GM19238 (cell line): Measurements from ENCODE around the gene STK32C.

Source experiments
- DNase-seq: peaks from one replicate; pipeline ENCODE4 v3.0.0; 2011; ENCODE audit warnings: low spot score; ENCODE audit not compliant: insufficient read length

The STK32C gene

GRCh38 chr10:132249226-132249724, 58.5 kb downstream of the STK32C start:
- DNase-seq, result no peak

- DNase-seq, result peak; percentile 58
These were observed 59.1 kb downstream of the STK32C start for GRCh38 chr10:132248455-132249225.

DNA sequence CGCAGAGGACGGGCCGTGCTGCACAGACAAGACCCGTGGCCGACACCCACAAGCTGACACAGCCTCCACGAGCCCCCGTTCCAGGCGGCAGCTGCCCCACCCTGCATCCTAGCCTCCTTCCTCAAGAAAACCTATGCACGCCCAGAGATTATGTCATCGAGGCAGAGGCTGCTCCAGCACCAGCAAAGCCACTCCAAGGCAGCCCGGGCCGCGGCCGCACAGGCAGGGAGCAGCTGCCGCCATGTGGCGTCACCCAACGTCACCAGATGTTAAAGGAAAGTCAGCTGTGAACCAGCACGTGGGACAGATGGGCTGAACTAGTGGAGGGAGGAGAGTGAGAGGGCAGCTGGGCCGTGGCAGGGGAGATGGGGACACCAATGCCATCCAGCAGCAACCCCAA, 59.8 kb downstream of the STK32C start:
- DNase-seq, result no peak

- DNase-seq, result no peak
These were observed 61.5 kb downstream of the STK32C start for GRCh38 chr10:132246296-132246695.

DNA sequence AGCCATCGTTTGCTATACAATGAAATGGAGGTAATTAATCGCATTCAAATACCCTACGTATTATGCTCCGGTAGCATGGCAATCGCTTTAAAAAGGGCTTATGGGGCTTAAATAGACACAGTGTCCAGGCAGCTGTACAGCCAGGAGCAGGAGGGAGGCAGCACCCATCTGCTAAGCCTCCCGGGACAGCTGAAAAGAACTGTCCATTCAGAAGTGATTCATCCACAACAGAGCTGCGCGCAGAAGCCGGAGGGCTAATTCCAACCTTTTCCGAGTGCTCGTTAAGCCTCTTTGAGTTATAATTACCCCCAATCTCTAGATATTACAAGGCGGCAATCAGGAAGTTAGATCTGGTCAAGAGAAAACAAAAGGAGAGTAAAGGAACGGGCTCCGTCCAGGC, 62.7 kb downstream of the STK32C start:
- DNase-seq, result no peak

- DNase-seq, result no peak
These were observed 64.1 kb downstream of the STK32C start for GRCh38 chr10:132243626-132244025.

GRCh38 chr10:132243141-132243540, 64.6 kb downstream of the STK32C start:
- DNase-seq, result no peak

- DNase-seq, result no peak
These were observed 65.5 kb downstream of the STK32C start for GRCh38 chr10:132242103-132242840.

- no peak for DNase-seq
These were observed 66.3 kb downstream of the STK32C start for GRCh38 chr10:132241496-132241895.

DNA sequence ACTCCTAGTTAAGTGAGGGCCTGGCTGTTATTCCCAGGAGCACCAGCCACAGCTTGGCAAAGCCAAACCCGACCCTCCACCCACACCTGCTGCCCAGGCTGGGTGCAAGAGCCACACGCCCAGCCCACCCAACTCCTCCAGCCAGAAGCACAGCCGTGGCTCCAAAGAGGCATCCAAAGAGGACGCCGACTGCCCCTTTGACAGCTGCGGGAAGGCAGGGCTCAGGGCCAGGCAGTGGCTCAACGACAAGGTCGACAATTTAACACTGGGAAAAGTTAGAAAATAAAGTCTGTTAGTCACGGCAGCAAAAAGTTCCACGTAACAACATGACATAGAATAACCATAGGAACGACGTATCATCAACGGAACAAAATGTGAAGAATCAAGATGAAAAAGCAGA, 66.7 kb downstream of the STK32C start:
- no peak for DNase-seq

- no peak for DNase-seq
These were observed 67.2 kb downstream of the STK32C start for GRCh38 chr10:132240581-132240980.

GRCh38 chr10:132240156-132240555, 67.6 kb downstream of the STK32C start:
- DNase-seq, result no peak

GRCh38 chr10:132239126-132240031, 68.4 kb downstream of the STK32C start:
- no peak for DNase-seq

GRCh38 chr10:132238371-132239125, 69.2 kb downstream of the STK32C start:
- DNase-seq, result no peak

DNA sequence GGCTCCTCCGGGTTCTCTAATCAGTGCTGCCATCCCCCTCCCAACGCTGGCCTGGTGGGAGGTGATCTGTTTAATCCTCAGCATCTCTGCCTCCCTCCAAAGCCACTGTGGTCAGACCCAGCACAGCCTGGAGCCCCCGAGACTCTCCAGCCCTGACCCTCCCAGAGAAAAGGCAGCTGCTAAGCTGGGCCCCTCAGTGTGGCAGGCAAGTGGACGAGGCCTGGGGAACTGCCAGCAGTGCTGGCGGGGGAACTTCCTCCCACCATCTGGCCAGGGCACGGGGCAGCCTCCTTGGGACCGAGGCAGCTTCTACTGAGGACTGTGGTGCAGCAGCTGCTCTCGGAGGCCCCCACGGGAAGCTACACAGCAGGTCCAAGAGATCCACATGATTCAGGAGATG, 69.9 kb downstream of the STK32C start:
- no peak for DNase-seq

- DNase-seq, result no peak
These were observed 70.4 kb downstream of the STK32C start for GRCh38 chr10:132237396-132237795.

DNA sequence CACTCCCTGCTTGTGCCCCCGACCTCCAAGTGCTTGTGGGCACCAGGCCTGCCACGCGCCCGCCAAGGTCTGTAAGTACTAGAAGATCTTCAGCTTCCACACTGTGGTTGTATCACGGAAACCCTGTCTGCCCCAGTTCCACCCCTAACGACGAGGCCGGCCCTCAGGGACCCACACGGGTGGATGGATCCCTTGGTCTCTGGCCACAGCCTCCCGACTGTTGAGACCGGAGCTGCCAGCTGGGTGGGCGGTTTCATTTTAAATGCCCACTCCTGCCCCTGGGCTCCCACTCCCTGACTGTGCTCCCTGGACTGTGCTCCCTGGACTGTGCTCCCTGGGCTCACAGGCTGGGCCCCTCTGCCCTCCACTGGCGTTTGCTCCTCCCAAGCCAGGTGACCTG, 70.9 kb downstream of the STK32C start:
- no peak for DNase-seq

- no peak for DNase-seq
These were observed 71.6 kb downstream of the STK32C start for GRCh38 chr10:132236161-132236560.

DNA sequence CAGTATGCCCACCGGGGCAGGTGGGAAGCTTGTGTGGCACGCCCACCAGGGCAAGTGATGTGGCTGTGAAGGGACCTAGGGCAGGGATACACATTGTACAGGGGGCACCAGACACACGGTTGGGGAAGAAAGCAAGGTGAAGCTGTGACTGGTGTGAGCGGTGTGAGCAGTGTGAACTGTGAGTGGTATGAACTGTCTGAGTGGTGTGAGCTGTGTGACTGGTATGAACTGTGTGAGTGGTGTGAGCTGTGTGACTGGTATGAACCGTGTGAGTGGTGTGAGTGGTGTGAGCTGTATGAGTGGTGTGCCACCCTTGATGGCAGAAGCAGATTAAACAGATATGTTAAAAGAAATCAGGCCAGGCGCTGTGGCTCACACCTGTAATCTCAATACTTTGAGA, 72.9 kb downstream of the STK32C start:
- DNase-seq, result no peak

GRCh38 chr10:132233501-132234085, 74.2 kb downstream of the STK32C start:
- DNase-seq, result no peak

DNA sequence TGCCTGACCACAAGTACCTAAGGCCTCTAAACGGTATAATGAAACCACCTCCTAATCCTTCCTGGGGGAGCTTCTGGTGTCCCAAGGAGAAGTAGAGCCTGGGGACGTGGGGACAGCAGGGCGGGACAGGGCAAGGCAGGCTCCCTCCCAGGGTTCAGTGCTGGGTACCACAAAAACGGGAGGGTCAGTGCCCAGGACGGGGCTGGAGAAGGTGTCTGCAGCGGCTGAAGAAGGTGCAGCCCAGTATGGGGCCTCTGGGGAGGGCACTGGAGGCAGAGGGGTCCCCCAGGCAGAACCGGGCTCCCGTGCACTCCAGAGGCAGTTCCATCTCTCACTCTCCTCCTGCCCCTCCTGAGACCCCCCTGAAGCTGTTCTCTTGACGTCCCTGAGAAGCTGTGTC, 74.8 kb downstream of the STK32C start:
- no peak for DNase-seq
